GM18526 (cell line): ENCODE results near the gene REM2.

Experiments
- POLR2A ChIP-seq: IDR thresholded peaks from 3 replicates; pipeline ENCODE4 v1.6.1; 2011; ENCODE audit not compliant: insufficient read length; ENCODE audit errors: extremely low read depth

The REM2 gene

GRCh38 chr14:22882529-22883172, 371 bp upstream of the REM2 start:
- TF ChIP-seq POLR2A = no peak

GRCh38 chr14:22884076-22884737, 1.2 kb downstream of the REM2 start:
- TF ChIP-seq POLR2A = no peak

DNA sequence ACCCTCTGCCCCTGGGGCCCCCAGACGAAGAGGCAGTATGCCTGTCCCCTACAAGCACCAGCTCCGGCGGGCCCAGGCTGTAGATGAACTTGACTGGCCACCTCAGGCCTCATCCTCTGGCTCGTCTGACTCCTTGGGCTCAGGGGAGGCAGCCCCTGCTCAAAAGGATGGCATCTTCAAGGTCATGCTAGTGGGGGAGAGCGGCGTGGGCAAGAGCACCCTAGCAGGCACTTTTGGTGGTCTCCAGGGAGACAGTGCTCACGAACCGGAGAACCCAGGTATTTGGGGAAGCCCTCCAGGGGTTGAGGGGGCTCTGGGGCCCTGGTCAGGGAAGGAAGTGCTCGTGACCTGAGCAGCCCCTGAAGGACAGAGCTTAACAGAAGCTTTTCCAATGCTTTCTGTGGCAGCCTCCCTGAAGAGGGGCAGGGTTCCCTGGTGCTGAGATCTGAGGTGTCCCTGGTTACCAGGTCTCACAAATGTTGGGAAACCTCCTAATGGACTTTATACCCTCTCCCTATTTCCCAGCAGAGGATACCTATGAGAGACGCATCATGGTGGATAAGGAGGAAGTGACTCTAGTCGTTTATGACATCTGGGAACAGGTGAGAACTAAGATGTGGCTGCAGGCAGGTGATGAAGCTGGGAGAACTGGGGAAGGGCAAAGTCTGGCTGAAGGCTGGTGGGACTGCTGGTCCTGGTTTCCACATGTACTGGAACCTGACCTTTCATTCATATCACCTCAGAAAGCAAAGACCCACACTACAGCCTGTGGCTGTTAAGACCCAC, 1.9 kb downstream of the REM2 start:
- TF ChIP-seq POLR2A = no peak

- no peak for TF ChIP-seq POLR2A
Observed at GRCh38 chr14:22885975-22886374, 3.0 kb downstream of the REM2 start.

DNA sequence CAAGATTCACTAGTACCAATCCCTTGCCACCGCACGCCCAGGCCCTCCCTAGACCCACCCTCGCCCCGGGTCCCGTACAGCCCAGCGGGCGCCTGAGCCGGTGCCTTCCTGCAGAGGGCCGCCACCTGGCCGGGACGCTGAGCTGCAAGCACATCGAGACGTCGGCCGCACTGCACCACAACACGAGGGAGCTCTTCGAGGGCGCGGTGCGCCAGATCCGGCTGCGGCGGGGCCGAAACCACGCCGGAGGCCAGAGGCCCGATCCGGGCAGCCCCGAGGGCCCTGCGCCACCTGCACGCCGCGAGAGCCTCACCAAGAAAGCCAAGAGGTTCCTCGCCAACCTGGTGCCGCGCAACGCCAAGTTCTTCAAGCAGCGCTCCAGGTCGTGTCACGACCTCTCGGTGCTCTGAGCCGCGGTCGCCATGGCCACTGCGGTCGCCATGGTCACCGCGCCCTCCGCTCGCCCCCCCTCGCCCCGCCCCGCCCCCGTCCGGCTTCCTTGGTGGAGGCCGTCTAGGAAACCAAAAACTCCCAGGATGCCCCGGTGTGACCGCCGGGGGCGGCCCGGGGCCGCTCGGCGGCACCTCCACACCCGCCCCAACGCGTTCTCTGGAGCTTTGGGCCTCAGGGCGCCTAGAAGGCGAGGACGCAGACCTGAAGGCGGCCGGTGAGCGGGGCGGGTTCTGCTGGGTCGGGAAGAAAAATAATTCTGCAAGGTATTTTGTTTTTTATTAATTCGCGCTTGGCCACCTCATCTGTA, 3.7 kb downstream of the REM2 start:
- TF ChIP-seq POLR2A = peak; percentile 67

- TF ChIP-seq POLR2A = no peak
Observed at GRCh38 chr14:22887260-22887989, 4.4 kb downstream of the REM2 start.

DNA sequence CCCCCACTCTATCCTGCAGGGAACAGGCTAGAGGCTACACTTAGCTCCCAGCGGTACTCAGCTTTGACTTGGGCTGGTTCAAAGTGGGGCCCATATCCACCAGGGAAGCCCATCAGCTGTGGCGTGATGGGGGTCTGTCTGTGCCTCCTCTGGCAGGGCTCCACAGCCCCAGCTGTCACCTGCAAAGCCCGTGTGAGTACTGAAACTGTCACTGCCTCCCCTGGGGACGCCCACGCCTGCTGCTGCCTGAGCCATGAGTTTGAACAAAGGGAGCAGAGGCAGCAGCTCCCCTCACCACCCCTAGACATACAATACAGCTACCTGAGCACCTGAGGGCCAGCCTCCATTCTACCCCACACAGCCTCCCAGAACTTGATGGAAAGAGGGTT, 5.0 kb downstream of the REM2 start:
- TF ChIP-seq POLR2A = peak; percentile 55

DNA sequence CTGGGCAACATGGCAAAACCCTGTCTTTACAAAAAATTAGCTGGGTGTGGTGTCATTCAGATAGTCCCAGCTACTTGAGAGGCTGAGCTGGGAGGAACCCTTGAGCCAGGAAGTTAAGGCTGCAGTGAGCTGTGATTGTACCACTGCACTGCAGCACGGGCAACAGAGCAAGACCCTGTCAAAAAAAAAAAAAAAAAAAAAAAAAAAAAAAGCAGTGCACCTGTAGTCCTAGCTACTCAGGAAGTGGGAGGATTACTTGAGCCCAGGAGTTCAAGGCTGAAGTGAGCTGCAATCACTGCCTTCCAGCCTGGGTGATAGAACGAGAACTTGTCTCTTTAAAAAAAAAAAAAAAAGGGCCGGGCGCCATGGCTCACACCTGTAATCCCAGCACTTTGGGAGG, 5.6 kb downstream of the REM2 start:
- TF ChIP-seq POLR2A = no peak

- TF ChIP-seq POLR2A = no peak
Observed at GRCh38 chr14:22890416-22890815, 7.4 kb downstream of the REM2 start.

DNA sequence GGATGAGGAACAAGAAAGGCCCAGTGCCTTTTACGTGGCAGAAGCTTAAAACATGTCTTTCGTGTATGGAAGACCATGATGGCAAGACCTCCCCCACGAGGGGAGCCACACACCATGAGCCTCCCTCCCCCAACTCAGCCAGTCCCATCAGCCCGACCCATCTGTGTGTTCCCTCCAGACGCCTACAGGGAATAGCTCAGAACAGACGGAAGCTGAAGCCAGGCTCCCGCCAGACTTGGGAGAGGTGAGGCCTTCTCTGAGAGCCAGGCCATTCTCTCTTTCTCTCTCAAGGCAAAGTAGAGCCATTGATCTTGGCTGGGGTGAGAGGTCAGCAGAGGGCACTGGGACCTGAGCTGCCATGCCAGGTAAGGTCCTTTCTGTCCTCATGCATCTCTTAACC, 9.5 kb downstream of the REM2 start:
- TF ChIP-seq POLR2A = no peak

DNA sequence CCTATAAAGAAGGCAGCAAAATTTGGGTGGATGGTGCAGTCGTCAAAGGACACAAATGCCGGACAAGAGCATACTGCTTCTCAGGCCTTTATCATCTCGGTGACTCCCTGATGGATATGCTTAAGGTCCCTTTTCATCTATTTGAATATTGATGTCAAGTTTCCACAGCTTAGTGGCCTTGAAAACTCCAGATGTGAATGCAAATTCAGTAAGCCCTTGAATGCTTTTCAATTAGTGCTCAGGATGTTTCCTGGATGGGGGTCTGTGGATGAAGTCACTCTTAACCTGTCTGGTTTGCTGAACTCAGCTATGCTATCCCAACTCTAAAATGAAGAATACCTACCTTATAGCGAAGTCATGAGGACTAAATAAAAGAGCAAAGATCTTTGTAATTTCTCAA, 10.7 kb downstream of the REM2 start:
- no peak for TF ChIP-seq POLR2A

DNA sequence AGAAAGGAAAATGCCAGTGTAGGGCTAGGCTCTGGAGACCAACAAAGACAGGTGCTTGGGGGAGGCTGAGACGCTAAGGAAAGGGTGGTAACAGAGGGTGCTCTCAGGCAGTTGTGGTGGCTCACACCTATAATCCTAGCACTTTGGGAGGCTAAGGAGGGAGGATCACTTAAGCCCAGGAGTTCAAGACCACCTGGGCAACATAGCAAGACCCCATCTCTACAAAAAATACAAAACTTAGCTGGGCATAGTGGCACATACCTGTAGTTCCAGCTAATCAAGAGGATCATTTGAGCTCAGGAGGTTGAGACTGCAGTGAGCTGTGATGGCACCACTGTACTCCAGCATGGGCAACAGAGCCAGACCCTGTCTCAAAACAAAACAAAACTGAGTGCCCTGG, 12.4 kb downstream of the REM2 start:
- no peak for TF ChIP-seq POLR2A

DNA sequence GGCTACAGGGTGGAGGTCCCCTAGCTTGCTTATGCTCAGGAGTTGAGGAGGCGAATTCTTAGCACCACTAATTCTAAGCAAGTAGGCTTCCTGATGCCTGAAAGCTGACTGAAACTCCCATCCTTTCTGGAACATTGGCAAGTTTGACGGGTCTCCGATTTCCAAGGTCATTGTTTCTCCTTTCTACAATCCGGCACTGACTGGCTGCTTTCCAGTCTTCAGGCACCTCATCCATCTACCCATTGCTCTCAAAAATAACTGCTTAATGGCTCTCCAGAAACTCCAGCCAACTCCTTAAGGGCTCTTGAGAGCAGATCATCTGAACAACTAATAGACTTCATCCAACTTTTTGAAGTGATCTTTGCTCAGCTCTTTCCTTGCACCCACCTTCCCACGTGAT, 13.3 kb downstream of the REM2 start:
- no peak for TF ChIP-seq POLR2A

GRCh38 chr14:22896760-22897159, 13.7 kb downstream of the REM2 start:
- TF ChIP-seq POLR2A = no peak

DNA sequence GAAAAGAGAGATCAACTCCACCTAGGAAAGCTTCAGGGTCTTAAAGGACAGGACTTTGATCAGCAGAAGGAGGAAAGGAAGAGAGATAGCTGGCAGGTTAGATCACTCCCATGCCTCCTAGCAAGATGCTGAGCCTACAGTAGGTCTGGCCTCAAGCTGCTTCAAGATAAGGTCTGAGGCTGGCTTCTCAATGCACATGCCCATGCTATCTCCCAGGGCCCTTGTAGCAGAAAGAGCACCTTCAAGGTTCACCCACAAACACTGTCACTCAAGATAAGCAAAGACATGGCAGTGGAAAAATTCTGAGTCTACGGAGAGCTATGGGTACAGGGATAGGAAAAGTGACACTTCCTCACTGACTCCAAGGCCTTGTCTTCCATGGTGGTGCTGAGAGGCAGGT, 14.3 kb downstream of the REM2 start:
- TF ChIP-seq POLR2A = no peak

GRCh38 chr14:22898302-22899090, 15.5 kb downstream of the REM2 start:
- TF ChIP-seq POLR2A = no peak
